Omental fat pad (tissue), 4 donors: Measurements from ENCODE around the gene CFAP77. TPM values are rescaled to one million over a fixed set of nuclear protein-coding genes. Genes with fewer than 3 reads are reported as not detected.

Experiments
- ATAC-seq: fragments of 150-250 bp; one replicate; pipeline ENCODE4 v1.9.1; 2016; ENCODE audit warnings: mild to moderate bottlenecking, moderate library complexity; ENCODE audit not compliant: low FRiP score
- DNase-seq: peaks from one replicate; pipeline ENCODE4 v3.0.0-alpha.2; 2019; ENCODE audit warnings: low spot score
- CTCF ChIP-seq, 3 donors: fragments of 450-650 bp; IDR thresholded peaks; one replicate each; pipeline ENCODE4 v1.5.1; 2016 to 2017; ENCODE audit warnings: antibody characterized with exemption in 3 of 3, mild to moderate bottlenecking in 3 of 3, moderate library complexity in 2 of 3
- total RNA-seq, 4 donors: library from RNA; depleted of rRNA; stranded (reverse); fragments of >200 nt; gene quantifications; one replicate each; pipeline ENCODE4 v1.1.0, GENCODE V29; 2016

The CFAP77 gene
- total RNA-seq, 4 donors from 2014 or later, result not detected

- ATAC-seq (no peak), DNase-seq (no peak)
- TF ChIP-seq CTCF (IDR thresholded peaks at IDR 0.05), result no peak
Measured at GRCh38 chr9:132487351-132487791, 77.4 kb downstream of the CFAP77 start.

GRCh38 chr9:132487980-132488535 is 78.0 kb downstream of the CFAP77 start:
- TF ChIP-seq CTCF (IDR thresholded peaks at IDR 0.05), result no peak
- ATAC-seq, result no peak
- no peak for DNase-seq

GRCh38 chr9:132488626-132489025 is 78.6 kb downstream of the CFAP77 start:
- DNase-seq, result no peak

GRCh38 chr9:132489536-132489935 is 79.5 kb downstream of the CFAP77 start:
- DNase-seq, result no peak
- TF ChIP-seq CTCF (IDR thresholded peaks at IDR 0.05), result no peak
- no peak for ATAC-seq

More at GRCh38 chr9:132488626-132489025, 78.6 kb downstream of the CFAP77 start:
- TF ChIP-seq CTCF (IDR thresholded peaks at IDR 0.05), result no peak
- no peak for ATAC-seq

GRCh38 chr9:132494857-132495256 is 84.8 kb downstream of the CFAP77 start:
- TF ChIP-seq CTCF (IDR thresholded peaks at IDR 0.05), result no peak
- DNase-seq, result no peak
- ATAC-seq, result no peak

- ATAC-seq, result no peak
- no peak for DNase-seq
- TF ChIP-seq CTCF (IDR thresholded peaks at IDR 0.05), result no peak
Measured at GRCh38 chr9:132497731-132498130, 87.7 kb downstream of the CFAP77 start.

GRCh38 chr9:132498531-132499210 is 88.7 kb downstream of the CFAP77 start:
- ATAC-seq (no peak), DNase-seq (no peak)
- TF ChIP-seq CTCF (IDR thresholded peaks at IDR 0.05), result no peak
